Measurements from ENCODE around the gene ABITRAM.

GRCh38 chr9:108928386-108928785 is 5.8 kb upstream of the ABITRAM start:
- TF ChIP-seq POLR2A (IDR thresholded peaks at IDR 0.05) (no peak), CTCF (IDR thresholded peaks at IDR 0.05) (no peak)
